ENCODE data around the gene CUL3.
"Not testable (repeated sequence)": the region's sequence is repeated elsewhere in the genome, so short reads cannot be mapped to it uniquely, and the experiment has no call there.

Gene CUL3

GRCh38 chr2:224585211-224586088 is at the start of gene CUL3:
Gene CUL3, minus strand, starts transcription at chr2:224585363. Its CDS starts 354 bp downstream, at chr2:224585009.
- DNase-seq (ENCODE audit: low read depth in 2 of 2) = peak; percentile 99 to 100

GRCh38 chr2:224630659-224631550 is 45.7 kb upstream of the CUL3 start:
- no peak for DNase-seq (ENCODE audit: low read depth in 2 of 2)

GRCh38 chr2:224628416-224628815 is 43.3 kb upstream of the CUL3 start:
- DNase-seq (ENCODE audit: low read depth in 2 of 2) = no peak

GRCh38 chr2:224626735-224627134 is 41.6 kb upstream of the CUL3 start:
- DNase-seq (ENCODE audit: low read depth in 2 of 2) = no peak

- no peak for DNase-seq (ENCODE audit: low read depth in 2 of 2)
Measured at GRCh38 chr2:224613543-224614286, 28.6 kb upstream of the CUL3 start.

- DNase-seq (ENCODE audit: low read depth in 2 of 2) = no peak
Measured at GRCh38 chr2:224612578-224612977, 27.4 kb upstream of the CUL3 start.

- no peak for DNase-seq (ENCODE audit: low read depth in 2 of 2)
Measured at GRCh38 chr2:224611938-224612337, 26.8 kb upstream of the CUL3 start.

- no peak for DNase-seq (ENCODE audit: low read depth in 2 of 2)
Measured at GRCh38 chr2:224608104-224608503, 22.9 kb upstream of the CUL3 start.

GRCh38 chr2:224603746-224604500 is 18.8 kb upstream of the CUL3 start:
- not testable (repeated sequence) for DNase-seq (ENCODE audit: low read depth in 2 of 2)

GRCh38 chr2:224602778-224603375 is 17.7 kb upstream of the CUL3 start:
- DNase-seq (ENCODE audit: low read depth in 2 of 2) = not testable (repeated sequence)

GRCh38 chr2:224601923-224602322 is 16.8 kb upstream of the CUL3 start:
- DNase-seq (ENCODE audit: low read depth in 2 of 2) = no peak

GRCh38 chr2:224598678-224599077 is 13.5 kb upstream of the CUL3 start:
- DNase-seq (ENCODE audit: low read depth in 2 of 2) = no peak

GRCh38 chr2:224596289-224596688 is 11.1 kb upstream of the CUL3 start:
- DNase-seq (ENCODE audit: low read depth in 2 of 2) = no peak

- DNase-seq (ENCODE audit: low read depth in 2 of 2) = no peak
Measured at GRCh38 chr2:224595518-224595917, 10.4 kb upstream of the CUL3 start.

- DNase-seq (ENCODE audit: low read depth in 2 of 2) = no peak
Measured at GRCh38 chr2:224594840-224595239, 9.7 kb upstream of the CUL3 start.

- no peak for DNase-seq (ENCODE audit: low read depth in 2 of 2)
Measured at GRCh38 chr2:224591220-224591619, 6.1 kb upstream of the CUL3 start.

GRCh38 chr2:224586127-224586695 is 1.0 kb upstream of the CUL3 start:
- no peak for DNase-seq (ENCODE audit: low read depth in 2 of 2)

- DNase-seq (ENCODE audit: low read depth in 2 of 2) = peak in 1 of 2 donors; percentile 28
Measured at GRCh38 chr2:224584785-224585210, 365 bp downstream of the CUL3 start.

GRCh38 chr2:224584111-224584784 is 915 bp downstream of the CUL3 start:
- DNase-seq (ENCODE audit: low read depth in 2 of 2) = no peak

GRCh38 chr2:224583033-224583432 is 2.1 kb downstream of the CUL3 start:
- not testable (repeated sequence) for DNase-seq (ENCODE audit: low read depth in 2 of 2)

Data from stimulated activated CD4-positive, alpha-beta T cell treated with anti-CD3 and anti-CD28 coated beads, Interleukin-1b, Interleukin-23, amount 100 ng/mL, for 1 hour (primary cell).